ENCODE data around the gene ACAN. TPM values are rescaled to one million over a fixed set of nuclear protein-coding genes. Genes with fewer than 3 reads are reported as not detected.

ACAN gene
- total and polyA plus RNA-seq, 2 of the 8 experiments (the other 6 are each of a cell fraction or from before 2014, with no cell fraction given) = 0.71 to 0.73 TPM

GRCh38 chr15:88878720-88879184 lies 75.5 kb downstream of the ACAN start:
- Histone ChIP-seq H4K20me1 (replicated peaks in 1 of 2; ENCODE audit: control insufficient read depth in 1 of 2, insufficient read depth in 2 of 2, low read length in 2 of 2) (peaks cover 0 to 2% of the 10 kb centered on the region in 2 experiments), H3K27ac (ENCODE audit: low read depth, low read length) (no peak overlapping the region), H3K79me2 (ENCODE audit: control insufficient read depth in 1 of 2, insufficient read depth in 2 of 2, low read length in 2 of 2) (peaks cover 0 to 9% of the 10 kb centered on the region in 2 experiments; a peak in 1 of 4 replicates), H3K27me3 (replicated peaks in 1 of 4; ENCODE audit: control insufficient read depth in 3 of 4, extremely low read depth in 1 of 4, insufficient read depth in 3 of 4, low read length in 3 of 4) (no peaks in the 10 kb centered on the region), H3K4me1 (replicated peaks in 1 of 4; ENCODE audit: control insufficient read depth in 3 of 4, insufficient read depth in 4 of 4, low read length in 3 of 4) (peaks cover 0 to 6% (median under 1%) of the 10 kb centered on the region in 4 experiments; a peak in 3 of 7 replicates), H2BK5ac (ENCODE audit: low read depth, low read length) (no peak overlapping the region), H3K9me3 (ENCODE audit: insufficient read depth in 2 of 2, low read depth in 1 of 2, low read length in 1 of 2) (no peaks in the 10 kb centered on the region), H3K79me1 (ENCODE audit: low read depth, low read length) (no peaks in the 10 kb centered on the region), H2AFZ (ENCODE audit: low read length) (no peak overlapping the region), H3K9ac (replicated peaks in 1 of 4; ENCODE audit: extremely low read depth in 1 of 4, low read depth in 3 of 4, low read length in 3 of 4) (no peak overlapping the region), H3K4ac (replicated peaks; ENCODE audit: insufficient read length, low read depth, low read length) (no peak overlapping the region), H3K4me3 (ENCODE audit: extremely low read depth in 1 of 4, insufficient read depth in 2 of 4, low read depth in 3 of 4, low read length in 4 of 4) (no peak overlapping the region), H3K56ac (replicated peaks; ENCODE audit: insufficient read length, low read depth, low read length) (no peak overlapping the region), H3K23ac (ENCODE audit: insufficient read length) (no peak overlapping the region), H4K91ac (replicated peaks; ENCODE audit: insufficient read length, low read length) (no peak overlapping the region), H3K14ac (ENCODE audit: insufficient read length) (no peak overlapping the region), H4K8ac (ENCODE audit: extremely low read depth, insufficient read depth, low read length) (no peak overlapping the region; the same call in 1 of the 2 replicates), H3K4me2 (ENCODE audit: insufficient read depth in 1 of 2, low read depth in 2 of 2, low read length in 2 of 2) (no peak overlapping the region), H2AK5ac (ENCODE audit: low read depth, low read length) (no peak overlapping the region), H2BK15ac (ENCODE audit: low read length) (no peak overlapping the region), H4K5ac (ENCODE audit: insufficient read length, low read depth, low read length) (no peak overlapping the region), H2BK12ac (ENCODE audit: low read depth, low read length) (no peak overlapping the region), H2BK20ac (ENCODE audit: low read length) (no peak overlapping the region), H2BK120ac (replicated peaks; ENCODE audit: low read depth, low read length) (no peak overlapping the region), H3K36me3 (ENCODE audit: control insufficient read depth in 2 of 4, insufficient read depth in 4 of 4, low read length in 3 of 4) (peaks cover 6 to 24% (median 24%) of the 10 kb centered on the region in 4 experiments; a peak in 7 of 8 replicates), H3K23me2 (ENCODE audit: low read depth, low read length) (no peaks in the 10 kb centered on the region), H3K18ac (ENCODE audit: extremely low read depth, low read length) (no peak overlapping the region)
- ChIA-PET POLR2A (ENCODE audit: partially characterized antibody) (interaction anchor here (0.7 to 13.9 kb wide), 10 partner anchors 8 to 241 kb away, joined by 3 to 167 read pairs (median 4); partner anchors contain the start of gene HAPLN3), CTCF (ENCODE audit: partially characterized antibody) (interaction anchor here (0.7 to 6.8 kb wide), 52 partner anchors 9 to 737 kb away, joined by 3 to 95 read pairs (median 4); partner anchors contain the start of genes HAPLN3 and ISG20)
- FAIRE-seq (no peak), DNase-seq (ENCODE audit: low read depth in 1 of 2, low spot score in 2 of 2) (peak in 1 of 2 experiments; percentile 89)
- 72% methylated on average over 18 of the region's 18 CpGs; no CpG with 5 or more reads in 1 of the 2 experiments for WGBS, 2 experiments (ENCODE audit: extremely low coverage in 1 of 2, insufficient coverage in 1 of 2, insufficient read length in 1 of 2, insufficient replicate concordance in 2 of 2, low coverage in 1 of 2, low lambda C conversion rate in 2 of 2, missing lambda C conversion rate in 1 of 2)
- TF ChIP-seq GTF2F1 (IDR thresholded peaks at IDR 0.05; ENCODE audit: borderline replicate concordance, low read depth, low read length) (no peak), BACH1 (IDR thresholded peaks at IDR 0.05; ENCODE audit: low read length) (no peak), TBP (IDR thresholded peaks at IDR 0.05; ENCODE audit: low read depth, low read length) (no peak), USF2 (IDR thresholded peaks at IDR 0.05; ENCODE audit: low read length) (no peak), TCF12 (IDR thresholded peaks at IDR 0.05; ENCODE audit: low read depth, low read length) (peak; percentile 65; the same call in 1 of the 2 replicates), HDAC6 (IDR thresholded peaks at IDR 0.05; ENCODE audit: low read depth, low read length) (no peak), KDM5A (IDR thresholded peaks at IDR 0.05; ENCODE audit: low read length) (no peak)
